Non-pigmented ciliary epithelial cell (primary cell): ENCODE results near the gene CLEC19A.

ENCODE experiments used
- DNase-seq: peaks from one replicate; pipeline ENCODE4 v3.0.0-alpha.2; 2010; ENCODE audit warnings: low read depth

The CLEC19A gene

GRCh38 chr16:19328364-19328763 lies 42.8 kb downstream of the CLEC19A start:
- DNase-seq: no peak

GRCh38 chr16:19329932-19330331 lies 44.4 kb downstream of the CLEC19A start:
- no peak for DNase-seq

GRCh38 chr16:19330841-19331397 lies 45.4 kb downstream of the CLEC19A start:
- no peak for DNase-seq

GRCh38 chr16:19331794-19332193 lies 46.3 kb downstream of the CLEC19A start:
- no peak for DNase-seq

GRCh38 chr16:19338335-19338734 lies 52.8 kb downstream of the CLEC19A start:
- no peak for DNase-seq

GRCh38 chr16:19344224-19344801 lies 58.8 kb downstream of the CLEC19A start:
- DNase-seq: no peak

GRCh38 chr16:19344980-19345379 lies 59.4 kb downstream of the CLEC19A start:
- no peak for DNase-seq

GRCh38 chr16:19346335-19346922 lies 60.9 kb downstream of the CLEC19A start:
- no peak for DNase-seq

GRCh38 chr16:19348125-19348524 lies 62.6 kb downstream of the CLEC19A start:
- DNase-seq: no peak

GRCh38 chr16:19348578-19349315 lies 63.2 kb downstream of the CLEC19A start:
- no peak for DNase-seq

- no peak for DNase-seq
Observed at GRCh38 chr16:19354371-19354770, 68.8 kb downstream of the CLEC19A start.

- DNase-seq: no peak
Observed at GRCh38 chr16:19356024-19356952, 70.8 kb downstream of the CLEC19A start.

- DNase-seq: no peak
Observed at GRCh38 chr16:19359556-19359955, 74.0 kb downstream of the CLEC19A start.
